ENCODE measurements around the gene CTBP2. TPM values are rescaled to one million over a fixed set of nuclear protein-coding genes. Genes with fewer than 3 reads are reported as not detected.

The CTBP2 gene
- total RNA-seq, 1 experiment from 2014 or later, result 212 TPM

DNA sequence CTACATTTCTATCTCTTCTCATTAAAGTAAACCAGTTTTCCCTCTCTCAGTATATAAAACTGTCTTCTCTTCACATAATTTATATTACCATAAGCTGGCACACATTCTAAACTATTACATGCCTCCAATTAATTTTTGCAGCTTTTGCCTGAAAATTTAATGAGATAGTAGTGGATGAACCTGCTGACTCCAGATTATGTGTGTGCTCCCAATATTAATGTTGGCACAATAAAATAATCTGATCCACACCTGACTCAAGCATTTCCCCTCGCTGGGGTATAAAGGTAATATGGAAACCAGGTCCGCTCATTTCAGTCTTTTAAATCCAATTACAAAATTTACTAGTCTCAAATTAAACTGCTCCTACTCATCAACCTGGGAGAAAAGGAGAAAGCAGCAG is 63.4 kb downstream of the CTBP2 start:
- Histone ChIP-seq H3K4ac (ENCODE audit: low read depth, low read length) (no peak overlapping the region), H2BK5ac (ENCODE audit: insufficient read length, low read length) (no peak overlapping the region), H3K23me2 (ENCODE audit: insufficient read length, low read depth, low read length, poor library complexity, severe bottlenecking) (no peaks in the 10 kb centered on the region), H3K23ac (ENCODE audit: insufficient read length, low read depth, low read length) (no peak overlapping the region), H3K9ac (ENCODE audit: extremely low read depth, insufficient read length, low read length) (no peak overlapping the region), H3K27ac (ENCODE audit: insufficient read length, low read depth, low read length) (no peak overlapping the region), H3K9me3 (ENCODE audit: control insufficient read depth, low read depth, low read length) (no peaks in the 10 kb centered on the region), H2AFZ (ENCODE audit: low read length) (no peak overlapping the region), H2BK20ac (ENCODE audit: low read depth, low read length, poor library complexity, severe bottlenecking) (no peak overlapping the region), H3K4me1 (ENCODE audit: insufficient read depth, low read length) (peaks cover 13% of the 10 kb centered on the region; the same call in 1 of the 2 replicates), H2AK5ac (ENCODE audit: insufficient read length, low read length) (no peak overlapping the region), H3K56ac (ENCODE audit: insufficient read length, low read depth, low read length) (no peak overlapping the region), H3K18ac (ENCODE audit: insufficient read length, low read depth, low read length) (no peak overlapping the region), H3K4me2 (ENCODE audit: insufficient read depth, insufficient read length, low read length) (no peak overlapping the region), H3K27me3 (ENCODE audit: insufficient read depth, low read length) (no peaks in the 10 kb centered on the region), H3T11ph (ENCODE audit: low read length) (no peak overlapping the region), H4K20me1 (ENCODE audit: control insufficient read depth, insufficient read depth, insufficient read length) (peaks cover 5% of the 10 kb centered on the region), H3K14ac (ENCODE audit: insufficient read depth, low read length) (no peak overlapping the region), H2BK15ac (ENCODE audit: low read depth, low read length) (no peak overlapping the region), H3K79me2 (ENCODE audit: insufficient read depth, low read length) (peaks cover 80% of the 10 kb centered on the region; the same call in 1 of the 2 replicates), H3K79me1 (ENCODE audit: insufficient read depth, low read depth, low read length, poor library complexity, severe bottlenecking) (no peaks in the 10 kb centered on the region), H4K91ac (ENCODE audit: insufficient read length, low read depth, low read length) (no peak overlapping the region), H4K5ac (ENCODE audit: insufficient read length, low read depth, low read length) (no peak overlapping the region), H4K8ac (replicated peaks; ENCODE audit: insufficient read length, low read depth, low read length) (no peak overlapping the region), H2BK120ac (ENCODE audit: low read depth, low read length, poor library complexity, severe bottlenecking) (no peak overlapping the region), H2BK12ac (ENCODE audit: insufficient read length, low read depth, low read length) (no peak overlapping the region)
- DNase-seq, result no peak
- no peaks in the 10 kb centered on the region for H3K27me3 Mint-ChIP-seq (ENCODE audit: low read depth)
- no CpG with 5 or more reads among the region's 2 CpGs for WGBS (ENCODE audit: extremely low coverage, insufficient read length, low lambda C conversion rate)
- no peak for TF ChIP-seq CTCF (conservative IDR thresholded peaks at IDR 0.05)
- H3K27ac Mint-ChIP-seq, result peak overlapping the region in 1 of 3 experiments; percentile 6; a peak in 1 of 7 replicates
- no peaks in the 10 kb centered on the region for H3K9me3 Mint-ChIP-seq
- peaks cover 32 to 54% (median 50%) of the 10 kb centered on the region in 3 experiments; a peak in 6 of 7 replicates for H3K36me3 Mint-ChIP-seq (ENCODE audit: insufficient read depth in 1 of 3, low read depth in 3 of 3)
- peaks cover 72 to 80% of the 10 kb centered on the region in 2 experiments for H3K4me1 Mint-ChIP-seq
- no peak overlapping the region for H3K4me3 Mint-ChIP-seq
